Upper lobe of left lung (tissue), 6 donors: ENCODE measurements around the gene ATP2A3. TPM values are rescaled to one million over a fixed set of nuclear protein-coding genes. Genes with fewer than 3 reads are reported as not detected.
A peak's percentile ranks its signal among the peaks of the same experiment; 100 is the strongest.

ENCODE experiments used
- ATAC-seq, 2 donors: fragments of 200-7000 bp; cut with Tn5 transposase; one replicate each; pipeline ENCODE4 v1.9.1; 2022; ENCODE audit warnings: mild to moderate bottlenecking in 2 of 2, moderate library complexity in 2 of 2; ENCODE audit not compliant: low FRiP score in 2 of 2
- DNase-seq, 2 donors: peaks; one replicate each; pipeline ENCODE4 v3.0.0-alpha.2; 2019 to 2020
- H3K27ac ChIP-seq, 4 donors: fragments of 200-600 bp; sonication (generic); one replicate each; pipeline ENCODE4 v1.5.1; 2016 to 2019
- H3K27me3 ChIP-seq, 4 donors: fragments of 200-600 bp; sonication (generic); one replicate each; pipeline ENCODE4 v1.5.1; 2017 to 2019
- H3K36me3 ChIP-seq, 4 donors: fragments of 200-600 bp; sonication (generic); one replicate each; pipeline ENCODE4 v1.5.1; 2016 to 2019
- H3K4me1 ChIP-seq, 4 donors: fragments of 200-600 bp; sonication (generic); one replicate each; pipeline ENCODE4 v1.5.1; 2018 to 2019
- H3K4me3 ChIP-seq, 4 donors: fragments of 200-600 bp; sonication (generic); one replicate each; pipeline ENCODE4 v1.5.1; 2017 to 2019; ENCODE audit warnings: mild to moderate bottlenecking in 2 of 4, moderate library complexity in 1 of 4
- H3K9me3 ChIP-seq, 4 donors: fragments of 200-600 bp; sonication (generic); one replicate each; pipeline ENCODE4 v1.5.1; 2018 to 2019
- CTCF ChIP-seq, 6 experiments: fragments of 450-650 bp in 4 of 6; fragments of 200-600 bp in 2 of 6; sonication (generic) in 2 of 6; IDR thresholded peaks; one replicate each; pipeline ENCODE4 v1.5.1; 2016 to 2019; ENCODE audit warnings: antibody characterized with exemption in 6 of 6
- EP300 ChIP-seq, 4 donors: sonication (generic); formaldehyde crosslinking; IDR thresholded peaks; one replicate each; pipeline ENCODE4 v1.5.1; 2017; ENCODE audit warnings: antibody characterized with exemption in 4 of 4, control low read depth in 2 of 4
- POLR2A ChIP-seq, 4 donors: fragments of 450-650 bp; IDR thresholded peaks; one replicate each; pipeline ENCODE4 v1.5.1; 2016 to 2017; ENCODE audit warnings: antibody characterized with exemption in 4 of 4, mild to moderate bottlenecking in 2 of 4
- POLR2AphosphoS5 ChIP-seq, 2 donors: sonication (generic); formaldehyde crosslinking; IDR thresholded peaks; one replicate each; pipeline ENCODE4 v1.5.1; 2017; ENCODE audit warnings: antibody characterized with exemption in 2 of 2
- WGBS, 2 donors: methylation state at CpG; one replicate each; pipeline ENCODE4 v1.1.5; 2017 to 2018; 5-methylcytosine and 5-hydroxymethylcytosine counted together
- total RNA-seq, 6 donors: library from RNA; depleted of rRNA in 4 of 6; stranded (reverse); fragments of >200 nt in 4 of 6; gene quantifications; one replicate each; pipeline versions ENCODE4 v1.1.0 to v1.2.1, GENCODE V29; 2016 to 2021
- donor health status: DM: no; HTN: no; CAD: no; lungs with moderate emphysema.
- donor health status: DM: no; HTN: yes; CAD: no; lungs with severe emphysema.

The ATP2A3 gene
- total RNA-seq, 6 donors from 2014 or later = 27.9 to 82.8 (median 41.4) TPM

- peaks cover 7 to 16% (median 11%) of the 10 kb centered on the region in 4 donors for H3K4me1 ChIP-seq
- TF ChIP-seq POLR2AphosphoS5 (IDR thresholded peaks at IDR 0.05) (no peak), CTCF (IDR thresholded peaks at IDR 0.05) (no peak), POLR2A (IDR thresholded peaks at IDR 0.05) (no peak), EP300 (IDR thresholded peaks at IDR 0.05) (no peak)
- WGBS, 2 donors = 94 to 95% methylated on average over 22 to 33 of the region's 48 CpGs
- H3K9me3 ChIP-seq = no peaks in the 10 kb centered on the region
- H3K36me3 ChIP-seq = peaks cover 4 to 62% (median 35%) of the 10 kb centered on the region in 4 donors
- H3K4me3 ChIP-seq = no peak overlapping the region
- H3K27ac ChIP-seq = no peak overlapping the region
- DNase-seq (no peak), ATAC-seq (no peak)
- no peaks in the 10 kb centered on the region for H3K27me3 ChIP-seq
Observed at GRCh38 chr17:3940965-3941698, 23.1 kb downstream of the ATP2A3 start.

GRCh38 chr17:3937359-3937758, 26.9 kb downstream of the ATP2A3 start:
- H3K27me3 ChIP-seq = no peaks in the 10 kb centered on the region
- peaks cover 4 to 56% (median 33%) of the 10 kb centered on the region in 4 donors for H3K36me3 ChIP-seq
- TF ChIP-seq EP300 (IDR thresholded peaks at IDR 0.05) (no peak), POLR2A (IDR thresholded peaks at IDR 0.05) (no peak), CTCF (IDR thresholded peaks at IDR 0.05) (no peak), POLR2AphosphoS5 (IDR thresholded peaks at IDR 0.05) (no peak)
- no peaks in the 10 kb centered on the region for H3K9me3 ChIP-seq
- no peak overlapping the region for H3K4me3 ChIP-seq
- H3K27ac ChIP-seq = no peak overlapping the region
- peak in 1 of 2 donors; percentile 64 for DNase-seq
- WGBS, 2 donors = 91 to 98% methylated on average over 12 to 17 of the region's 17 CpGs
- ATAC-seq = no peak
- H3K4me1 ChIP-seq = peaks cover 0 to 9% (median 0%) of the 10 kb centered on the region in 4 donors

- WGBS, 2 donors = 97% methylated on average over 5 to 9 of the region's 9 CpGs
- H3K36me3 ChIP-seq = peaks cover 0 to 47% (median 26%) of the 10 kb centered on the region in 4 donors
Observed at GRCh38 chr17:3935825-3936355, 28.3 kb downstream of the ATP2A3 start.

GRCh38 chr17:3935140-3935542, 29.1 kb downstream of the ATP2A3 start:
- TF ChIP-seq POLR2A (IDR thresholded peaks at IDR 0.05) = no peak
- peak; percentile 53 to 89 (median 76) for TF ChIP-seq CTCF (IDR thresholded peaks at IDR 0.05)
- Histone ChIP-seq H3K4me1 (peaks cover 0 to 9% (median 0%) of the 10 kb centered on the region in 4 donors), H3K27me3 (no peaks in the 10 kb centered on the region), H3K36me3 (peaks cover 0 to 49% (median 26%) of the 10 kb centered on the region in 4 donors), H3K9me3 (no peaks in the 10 kb centered on the region), H3K27ac (no peak overlapping the region), H3K4me3 (no peak overlapping the region)
- peak; percentile 83 for DNase-seq
- ATAC-seq = peak; percentile 69 to 87
- 18 to 25% methylated on average over 5 to 10 of the region's 10 CpGs for WGBS, 2 donors

More at GRCh38 chr17:3935825-3936355, 28.3 kb downstream of the ATP2A3 start:
- Histone ChIP-seq H3K4me3 (no peak overlapping the region), H3K9me3 (no peaks in the 10 kb centered on the region), H3K27me3 (no peaks in the 10 kb centered on the region), H3K4me1 (peaks cover 0 to 9% (median 0%) of the 10 kb centered on the region in 4 donors), H3K27ac (no peak overlapping the region)
- DNase-seq (no peak), ATAC-seq (no peak)
- TF ChIP-seq EP300 (IDR thresholded peaks at IDR 0.05) (no peak), CTCF (IDR thresholded peaks at IDR 0.05) (no peak), POLR2A (IDR thresholded peaks at IDR 0.05) (no peak), POLR2AphosphoS5 (IDR thresholded peaks at IDR 0.05) (no peak)
